ENCODE measurements around the gene PCDHB6.
"Not testable (repeated sequence)": the region's sequence is repeated elsewhere in the genome, so short reads cannot be mapped to it uniquely, and the experiment has no call there.

Gene PCDHB6

GRCh38 chr5:141149812-141150211, at the start of gene PCDHB6:
Gene PCDHB6, plus strand, starts transcription at chr5:141150057. Its CDS starts 201 bp downstream, at chr5:141150258.
- peak in 1 of 14 donors; percentile 1 for DNase-seq

- DNase-seq, result peak in 3 of 14 donors; percentile 2 to 12 (median 2)
These were observed 49.5 kb upstream of the PCDHB6 start, which contains the start of gene PCDHB3 for GRCh38 chr5:141100243-141100805. Gene PCDHB3, plus strand, starts transcription at chr5:141100473. Its CDS starts 177 bp downstream, at chr5:141100650.

DNA sequence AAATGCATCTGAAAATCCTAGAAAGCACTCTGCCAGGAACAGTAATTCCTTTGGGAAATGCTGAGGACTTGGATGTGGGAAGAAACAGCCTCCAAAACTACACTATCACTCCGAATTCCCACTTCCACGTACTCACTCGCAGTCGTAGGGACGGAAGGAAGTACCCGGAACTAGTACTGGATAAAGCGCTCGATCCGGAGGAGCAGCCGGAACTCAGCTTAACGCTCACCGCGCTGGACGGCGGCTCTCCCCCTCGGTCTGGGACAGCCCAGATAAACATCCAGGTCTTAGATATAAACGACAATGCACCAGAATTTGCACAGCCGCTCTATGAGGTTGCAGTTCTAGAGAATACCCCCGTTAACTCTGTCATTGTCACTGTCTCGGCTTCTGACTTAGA, 48.8 kb upstream of the PCDHB6 start:
- no peak for DNase-seq

GRCh38 chr5:141102070-141102469, 47.8 kb upstream of the PCDHB6 start:
- DNase-seq, result not testable (repeated sequence)

DNA sequence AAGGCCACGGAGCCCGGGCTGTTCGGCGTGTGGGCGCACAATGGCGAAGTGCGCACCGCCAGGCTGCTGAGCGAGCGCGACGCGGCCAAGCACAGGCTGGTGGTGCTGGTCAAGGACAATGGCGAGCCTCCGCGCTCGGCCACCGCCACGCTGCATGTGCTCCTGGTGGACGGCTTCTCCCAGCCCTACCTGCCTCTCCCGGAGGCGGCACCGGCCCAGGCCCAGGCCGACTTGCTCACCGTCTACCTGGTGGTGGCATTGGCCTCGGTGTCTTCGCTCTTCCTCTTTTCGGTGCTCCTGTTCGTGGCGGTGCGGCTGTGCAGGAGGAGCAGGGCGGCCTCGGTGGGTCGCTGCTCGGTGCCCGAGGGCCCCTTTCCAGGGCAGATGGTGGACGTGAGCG, 47.4 kb upstream of the PCDHB6 start:
- DNase-seq, result not testable (repeated sequence)

DNA sequence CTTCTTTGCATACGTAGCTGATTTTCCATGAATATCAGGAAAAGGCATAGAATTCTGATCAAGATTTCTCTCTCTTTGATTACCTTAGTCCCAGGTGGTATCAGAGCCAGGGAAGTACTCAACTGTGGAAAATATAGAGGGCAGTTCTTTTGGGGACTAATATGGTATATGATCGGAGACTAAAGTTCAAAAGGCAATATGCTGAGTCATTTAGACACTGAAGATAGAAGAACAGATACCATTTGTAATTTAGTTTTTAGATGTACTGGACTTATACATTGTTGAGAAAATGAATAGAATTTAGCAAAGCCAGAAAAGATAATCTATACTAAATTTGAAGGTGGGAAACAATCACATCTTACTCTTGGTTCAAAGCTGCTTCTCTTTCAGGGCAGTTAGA, 44.5 kb upstream of the PCDHB6 start:
- DNase-seq, result no peak

DNA sequence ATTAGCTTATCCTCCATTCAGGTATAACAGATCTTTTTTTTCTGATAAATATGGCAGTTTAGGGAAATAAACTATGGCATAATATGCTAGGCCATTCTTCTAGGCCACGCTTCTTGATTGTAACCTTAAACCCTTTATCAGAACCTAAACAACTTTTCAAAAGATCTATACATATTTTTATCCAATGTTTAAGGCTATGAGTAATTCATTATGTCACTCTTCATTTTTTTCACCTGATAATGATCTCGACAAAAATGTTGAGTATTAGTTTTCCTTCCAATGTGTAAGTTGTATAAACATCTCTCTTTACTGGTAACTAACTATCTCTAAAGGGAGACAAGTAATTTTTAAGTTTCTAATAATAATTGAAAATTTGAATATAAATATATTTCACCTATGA, 30.6 kb upstream of the PCDHB6 start:
- DNase-seq, result no peak

DNA sequence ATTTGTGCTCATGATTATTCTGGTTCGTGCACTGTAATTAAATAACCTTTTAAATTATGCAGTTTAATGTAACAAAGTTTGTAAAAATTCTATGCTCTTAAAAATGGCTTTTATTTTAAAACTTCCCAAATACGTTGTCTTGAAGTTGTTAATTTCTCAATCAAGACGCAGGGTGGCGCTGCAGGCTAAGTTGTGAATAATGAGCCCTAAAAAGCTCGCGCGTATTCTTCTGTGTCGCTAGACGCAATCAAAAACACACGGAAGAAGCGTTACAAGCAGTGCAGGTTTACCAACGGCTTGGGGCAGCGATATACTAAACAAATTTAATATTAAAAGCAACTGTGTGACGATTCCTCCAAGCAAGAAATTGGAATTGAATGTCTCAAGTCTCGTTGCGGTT, 28.3 kb upstream of the PCDHB6 start, which contains the start of gene PCDHB4:
PCDHB4 (plus strand) TSS at position 256 of the 400 bp plus-strand sequence. CDS start 181 bp downstream, outside the sequence.
- peak in 3 of 14 donors; percentile 7 to 22 (median 9) for DNase-seq

GRCh38 chr5:141121985-141122384, 27.9 kb upstream of the PCDHB6 start:
- no peak for DNase-seq

GRCh38 chr5:141123396-141124135, 26.3 kb upstream of the PCDHB6 start:
- DNase-seq, result not testable (repeated sequence)

- no peak for DNase-seq
These were observed 22.6 kb upstream of the PCDHB6 start for GRCh38 chr5:141127305-141127704.

GRCh38 chr5:141135030-141135717, 14.7 kb upstream of the PCDHB6 start, which contains the start of gene PCDHB5:
Gene PCDHB5, plus strand, starts transcription at chr5:141135206. Its CDS starts 229 bp downstream, at chr5:141135435.
- peak in 3 of 14 donors; percentile 6 to 15 (median 13) for DNase-seq

DNA sequence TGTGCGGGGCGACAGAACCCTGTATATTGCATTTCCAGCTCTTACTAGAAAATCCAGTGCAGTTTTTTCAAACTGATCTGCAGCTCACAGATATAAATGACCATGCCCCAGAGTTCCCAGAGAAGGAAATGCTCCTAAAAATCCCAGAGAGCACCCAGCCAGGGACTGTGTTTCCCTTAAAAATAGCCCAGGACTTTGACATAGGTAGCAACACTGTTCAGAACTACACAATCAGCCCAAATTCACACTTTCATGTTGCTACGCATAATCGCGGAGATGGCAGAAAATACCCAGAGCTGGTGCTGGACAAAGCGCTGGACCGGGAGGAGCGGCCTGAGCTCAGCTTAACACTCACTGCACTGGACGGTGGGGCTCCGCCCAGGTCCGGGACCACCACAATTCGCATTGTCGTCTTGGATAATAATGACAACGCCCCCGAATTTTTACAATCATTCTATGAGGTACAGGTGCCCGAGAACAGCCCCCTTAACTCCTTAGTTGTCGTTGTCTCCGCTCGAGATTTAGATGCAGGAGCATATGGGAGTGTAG, 14.1 kb upstream of the PCDHB6 start:
- peak in 1 of 14 donors; percentile 6 for DNase-seq

DNA sequence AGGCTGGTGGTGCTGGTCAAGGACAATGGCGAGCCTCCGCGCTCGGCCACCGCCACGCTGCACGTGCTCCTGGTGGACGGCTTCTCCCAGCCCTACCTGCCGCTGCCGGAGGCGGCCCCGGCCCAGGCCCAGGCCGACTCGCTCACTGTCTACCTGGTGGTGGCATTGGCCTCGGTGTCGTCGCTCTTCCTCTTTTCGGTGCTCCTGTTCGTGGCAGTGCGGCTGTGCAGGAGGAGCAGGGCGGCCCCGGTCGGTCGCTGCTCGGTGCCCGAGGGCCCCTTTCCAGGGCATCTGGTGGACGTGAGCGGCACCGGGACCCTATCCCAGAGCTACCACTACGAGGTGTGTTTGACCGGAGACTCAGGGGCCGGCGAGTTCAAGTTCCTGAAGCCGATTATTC, 12.5 kb upstream of the PCDHB6 start:
- DNase-seq, result not testable (repeated sequence)

DNA sequence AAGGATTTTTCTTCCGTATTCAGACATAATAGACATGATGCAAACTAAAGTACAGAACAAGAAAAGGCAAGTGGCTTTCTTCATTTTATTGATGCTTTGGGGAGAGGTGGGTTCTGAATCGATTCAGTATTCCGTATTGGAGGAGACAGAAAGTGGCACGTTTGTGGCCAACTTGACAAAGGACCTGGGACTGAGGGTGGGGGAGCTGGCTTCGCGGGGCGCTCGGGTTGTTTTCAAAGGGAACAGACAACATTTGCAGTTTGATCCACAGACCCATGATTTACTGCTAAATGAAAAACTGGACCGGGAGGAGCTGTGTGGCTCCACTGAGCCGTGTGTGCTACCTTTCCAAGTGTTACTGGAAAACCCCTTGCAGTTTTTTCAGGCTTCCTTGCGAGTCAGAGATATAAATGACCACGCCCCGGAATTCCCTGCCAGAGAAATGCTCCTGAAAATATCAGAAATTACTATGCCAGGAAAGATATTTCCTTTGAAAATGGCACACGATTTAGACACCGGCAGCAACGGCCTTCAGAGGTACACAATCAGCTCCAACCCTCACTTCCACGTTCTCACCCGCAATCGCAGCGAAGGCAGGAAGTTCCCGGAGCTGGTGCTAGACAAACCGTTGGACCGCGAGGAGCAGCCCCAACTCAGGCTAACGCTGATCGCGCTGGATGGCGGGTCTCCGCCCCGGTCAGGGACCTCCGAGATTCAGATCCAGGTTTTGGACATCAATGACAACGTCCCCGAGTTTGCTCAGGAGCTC, 551 bp downstream of the PCDHB6 start:
- no peak for DNase-seq

- no peak for DNase-seq
These were observed 1.1 kb downstream of the PCDHB6 start for GRCh38 chr5:141150993-141151325.

DNA sequence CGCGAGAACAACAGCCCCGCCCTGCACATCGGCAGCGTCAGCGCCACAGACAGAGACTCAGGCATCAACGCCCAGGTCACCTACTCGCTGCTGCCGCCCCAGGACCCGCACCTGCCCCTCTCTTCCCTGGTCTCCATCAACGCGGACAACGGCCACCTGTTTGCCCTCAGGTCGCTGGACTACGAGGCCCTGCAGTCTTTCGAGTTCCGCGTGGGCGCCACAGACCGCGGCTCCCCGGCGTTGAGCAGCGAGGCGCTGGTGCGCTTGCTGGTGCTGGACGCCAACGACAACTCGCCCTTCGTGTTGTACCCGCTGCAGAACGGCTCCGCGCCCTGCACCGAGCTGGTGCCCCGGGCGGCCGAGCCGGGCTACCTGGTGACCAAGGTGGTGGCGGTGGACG, 1.8 kb downstream of the PCDHB6 start:
- DNase-seq, result not testable (repeated sequence)

DNA sequence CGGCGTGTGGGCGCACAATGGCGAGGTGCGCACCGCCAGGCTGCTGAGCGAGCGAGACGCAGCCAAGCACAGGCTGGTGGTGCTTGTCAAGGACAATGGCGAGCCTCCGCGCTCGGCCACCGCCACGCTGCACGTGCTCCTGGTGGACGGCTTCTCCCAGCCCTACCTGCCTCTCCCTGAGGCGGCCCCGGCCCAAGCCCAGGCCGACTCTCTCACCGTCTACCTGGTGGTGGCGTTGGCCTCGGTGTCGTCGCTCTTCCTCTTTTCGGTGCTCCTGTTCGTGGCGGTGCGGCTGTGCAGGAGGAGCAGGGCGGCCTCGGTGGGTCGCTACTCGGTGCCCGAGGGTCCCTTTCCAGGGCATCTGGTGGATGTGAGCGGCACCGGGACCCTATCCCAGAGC, 2.2 kb downstream of the PCDHB6 start:
- not testable (repeated sequence) for DNase-seq

DNA sequence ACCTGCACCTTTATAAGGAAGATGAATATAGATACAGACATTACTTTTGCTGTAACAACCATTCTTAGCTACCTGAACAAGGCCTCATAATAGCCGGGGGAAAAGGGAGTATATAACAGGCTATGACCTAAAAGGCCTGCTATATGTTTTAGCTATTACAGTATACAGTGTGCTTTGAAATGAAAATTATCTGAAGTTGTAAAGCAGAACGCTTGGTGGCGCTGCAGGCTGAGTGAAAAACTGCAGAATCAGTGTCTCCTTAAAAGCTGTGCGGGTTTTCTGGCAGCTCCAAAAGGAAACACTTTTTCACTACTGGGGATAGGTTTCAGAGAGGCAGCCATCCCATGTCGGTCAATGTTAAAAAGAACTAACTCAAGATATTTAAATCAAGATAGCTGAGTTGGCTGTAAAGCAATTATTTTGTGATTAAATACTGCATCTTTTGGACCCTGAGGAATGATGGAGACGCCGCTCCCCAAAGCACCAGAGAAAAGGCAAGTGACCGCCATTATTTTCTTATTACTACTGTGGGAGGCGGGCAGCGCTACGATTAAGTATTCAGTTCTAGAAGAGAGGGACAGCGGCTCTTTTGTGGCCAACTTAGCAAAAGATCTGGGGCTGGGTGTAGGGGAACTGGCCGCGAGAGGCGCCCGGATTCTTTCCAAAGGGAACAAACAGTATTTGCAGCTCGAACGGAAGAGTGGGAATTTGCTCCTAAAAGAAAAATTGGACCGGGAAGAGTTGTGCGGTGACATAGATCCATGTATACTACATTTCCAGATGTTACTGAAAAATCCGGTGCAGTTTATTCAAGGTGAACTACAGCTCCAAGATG, 5.9 kb downstream of the PCDHB6 start:
- DNase-seq, result no peak

DNA sequence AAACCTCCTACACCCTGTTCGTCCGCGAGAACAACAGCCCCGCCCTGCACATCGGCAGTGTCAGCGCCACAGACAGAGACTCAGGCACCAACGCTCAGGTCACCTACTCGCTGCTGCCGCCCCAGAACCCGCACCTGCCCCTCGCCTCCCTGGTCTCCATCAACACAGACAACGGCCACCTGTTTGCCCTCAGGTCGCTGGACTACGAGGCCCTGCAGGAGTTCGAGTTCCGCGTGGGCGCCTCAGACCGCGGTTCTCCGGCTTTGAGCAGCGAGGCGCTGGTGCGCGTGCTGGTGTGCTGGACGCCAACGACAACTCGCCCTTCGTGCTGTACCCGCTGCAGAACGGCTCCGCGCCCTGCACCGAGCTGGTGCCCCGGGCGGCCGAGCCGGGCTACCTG, 7.5 kb downstream of the PCDHB6 start:
- not testable (repeated sequence) for DNase-seq

DNA sequence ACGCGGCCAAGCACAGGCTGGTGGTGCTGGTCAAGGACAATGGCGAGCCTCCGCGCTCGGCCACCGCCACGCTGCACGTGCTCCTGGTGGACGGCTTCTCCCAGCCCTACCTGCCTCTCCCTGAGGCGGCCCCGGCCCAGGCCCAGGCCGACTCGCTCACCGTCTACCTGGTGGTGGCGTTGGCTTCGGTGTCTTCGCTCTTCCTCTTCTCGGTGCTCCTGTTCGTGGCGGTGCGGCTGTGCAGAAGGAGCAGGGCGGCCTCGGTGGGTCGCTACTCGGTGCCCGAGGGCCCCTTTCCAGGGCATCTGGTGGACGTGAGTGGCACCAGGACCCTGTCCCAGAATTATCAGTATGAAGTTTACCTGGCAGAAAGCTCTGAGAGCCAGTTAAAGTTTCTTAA, 8.0 kb downstream of the PCDHB6 start:
- DNase-seq, result not testable (repeated sequence)

Data from C1 segment of cervical spinal cord (tissue), 14 donors.